ENCODE results near the gene GALR1.
"Not testable (repeated sequence)": the region's sequence is repeated elsewhere in the genome, so short reads cannot be mapped to it uniquely, and the experiment has no call there.

GALR1 gene

GRCh38 chr18:77223221-77223639 is 26.4 kb upstream of the GALR1 start:
- DNase-seq (ENCODE audit: low spot score in 2 of 2), result no peak
- no peak overlapping the region for H3K27ac Mint-ChIP-seq
- no peaks in the 10 kb centered on the region for H3K36me3 Mint-ChIP-seq
- ATAC-seq (ENCODE audit: low read depth), result no peak
- peaks cover 8% of the 10 kb centered on the region for H3K27me3 Mint-ChIP-seq
- peaks cover 2% of the 10 kb centered on the region for H3K9me3 Mint-ChIP-seq
- no peak overlapping the region for H3K4me3 Mint-ChIP-seq
- H3K4me1 Mint-ChIP-seq, result no peaks in the 10 kb centered on the region

GRCh38 chr18:77223653-77224052 is 26.0 kb upstream of the GALR1 start:
- no peak overlapping the region for H3K27ac Mint-ChIP-seq
- DNase-seq (ENCODE audit: low spot score in 2 of 2), result no peak
- H3K4me3 Mint-ChIP-seq, result no peak overlapping the region
- H3K27me3 Mint-ChIP-seq, result peaks cover 8% of the 10 kb centered on the region
- no peaks in the 10 kb centered on the region for H3K36me3 Mint-ChIP-seq
- no peak for ATAC-seq (ENCODE audit: low read depth)
- H3K4me1 Mint-ChIP-seq, result no peaks in the 10 kb centered on the region
- H3K9me3 Mint-ChIP-seq, result peaks cover 2% of the 10 kb centered on the region

- ATAC-seq (ENCODE audit: low read depth) (no peak), DNase-seq (ENCODE audit: low spot score in 2 of 2) (no peak)
- Mint-ChIP-seq H3K4me1 (no peaks in the 10 kb centered on the region), H3K27ac (no peak overlapping the region), H3K9me3 (peaks cover 3% of the 10 kb centered on the region), H3K27me3 (peaks cover 20% of the 10 kb centered on the region), H3K4me3 (no peak overlapping the region), H3K36me3 (no peaks in the 10 kb centered on the region)
Measured at GRCh38 chr18:77230645-77231044, 19.0 kb upstream of the GALR1 start.

GRCh38 chr18:77234504-77235365 is 14.9 kb upstream of the GALR1 start:
- no peak overlapping the region for H3K27ac Mint-ChIP-seq
- H3K36me3 Mint-ChIP-seq, result peaks cover 5% of the 10 kb centered on the region
- DNase-seq (ENCODE audit: low spot score in 2 of 2) (no peak), ATAC-seq (ENCODE audit: low read depth) (no peak)
- no peak overlapping the region for H3K4me3 Mint-ChIP-seq
- H3K27me3 Mint-ChIP-seq, result peaks cover 19% of the 10 kb centered on the region
- H3K9me3 Mint-ChIP-seq, result peaks cover 12% of the 10 kb centered on the region
- H3K4me1 Mint-ChIP-seq, result no peaks in the 10 kb centered on the region

- DNase-seq (ENCODE audit: low spot score in 2 of 2); H3K27ac Mint-ChIP-seq; ATAC-seq (ENCODE audit: low read depth); H3K4me1 Mint-ChIP-seq; H3K4me3 Mint-ChIP-seq; H3K36me3 Mint-ChIP-seq: not testable (repeated sequence)
- peaks cover 12% of the 10 kb centered on the region for H3K27me3 Mint-ChIP-seq
- peaks cover 11% of the 10 kb centered on the region for H3K9me3 Mint-ChIP-seq
Measured at GRCh38 chr18:77239285-77239684, 10.4 kb upstream of the GALR1 start.

GRCh38 chr18:77248873-77249568 is 627 bp upstream of the GALR1 start:
- H3K9me3 Mint-ChIP-seq, result peaks cover 4% of the 10 kb centered on the region
- H3K36me3 Mint-ChIP-seq, result no peaks in the 10 kb centered on the region
- ATAC-seq (ENCODE audit: low read depth) (no peak), DNase-seq (ENCODE audit: low spot score in 2 of 2) (no peak)
- peak overlapping the region; percentile 28 for H3K4me3 Mint-ChIP-seq
- peaks cover 30% of the 10 kb centered on the region for H3K27me3 Mint-ChIP-seq
- H3K4me1 Mint-ChIP-seq, result peaks cover 6% of the 10 kb centered on the region
- no peak overlapping the region for H3K27ac Mint-ChIP-seq

- Mint-ChIP-seq H3K9me3 (peaks cover 4% of the 10 kb centered on the region), H3K36me3 (no peaks in the 10 kb centered on the region), H3K4me3 (peak overlapping the region; percentile 2), H3K27me3 (peaks cover 31% of the 10 kb centered on the region), H3K27ac (no peak overlapping the region), H3K4me1 (peaks cover 6% of the 10 kb centered on the region)
- DNase-seq (ENCODE audit: low spot score in 2 of 2) (no peak), ATAC-seq (ENCODE audit: low read depth) (no peak)
Measured at GRCh38 chr18:77250501-77250925, 865 bp downstream of the GALR1 start.

GRCh38 chr18:77250926-77251729 is 1.5 kb downstream of the GALR1 start:
- peaks cover 6% of the 10 kb centered on the region for H3K4me1 Mint-ChIP-seq
- H3K9me3 Mint-ChIP-seq, result peaks cover 4% of the 10 kb centered on the region
- no peaks in the 10 kb centered on the region for H3K36me3 Mint-ChIP-seq
- DNase-seq (ENCODE audit: low spot score in 2 of 2), result no peak
- H3K27ac Mint-ChIP-seq, result no peak overlapping the region
- no peak for ATAC-seq (ENCODE audit: low read depth)
- peak overlapping the region; percentile 2 for H3K4me3 Mint-ChIP-seq
- peaks cover 30% of the 10 kb centered on the region for H3K27me3 Mint-ChIP-seq

GRCh38 chr18:77251730-77252050 is 2.0 kb downstream of the GALR1 start:
- peaks cover 32% of the 10 kb centered on the region for H3K27me3 Mint-ChIP-seq
- peaks cover 6% of the 10 kb centered on the region for H3K4me1 Mint-ChIP-seq
- no peak for ATAC-seq (ENCODE audit: low read depth)
- H3K9me3 Mint-ChIP-seq, result peaks cover 4% of the 10 kb centered on the region
- H3K36me3 Mint-ChIP-seq, result no peaks in the 10 kb centered on the region
- H3K4me3 Mint-ChIP-seq, result no peak overlapping the region
- no peak overlapping the region for H3K27ac Mint-ChIP-seq
- no peak for DNase-seq (ENCODE audit: low spot score in 2 of 2)

- no peak for ATAC-seq (ENCODE audit: low read depth)
- DNase-seq (ENCODE audit: low spot score in 2 of 2), result no peak
- Mint-ChIP-seq H3K4me3 (no peak overlapping the region), H3K27ac (no peak overlapping the region), H3K27me3 (peaks cover 20% of the 10 kb centered on the region), H3K4me1 (peaks cover 3% of the 10 kb centered on the region), H3K36me3 (no peaks in the 10 kb centered on the region), H3K9me3 (peaks cover 8% of the 10 kb centered on the region)
Measured at GRCh38 chr18:77254711-77255405, 5.2 kb downstream of the GALR1 start.

GRCh38 chr18:77255426-77256105 is 5.9 kb downstream of the GALR1 start:
- H3K36me3 Mint-ChIP-seq, result no peaks in the 10 kb centered on the region
- H3K27me3 Mint-ChIP-seq, result peaks cover 20% of the 10 kb centered on the region
- H3K4me3 Mint-ChIP-seq, result no peak overlapping the region

GRCh38 chr18:77262643-77263465 is 13.2 kb downstream of the GALR1 start:
- H3K27ac Mint-ChIP-seq, result no peak overlapping the region
- peaks cover 15% of the 10 kb centered on the region for H3K27me3 Mint-ChIP-seq
- no peaks in the 10 kb centered on the region for H3K36me3 Mint-ChIP-seq

More at GRCh38 chr18:77255426-77256105, 5.9 kb downstream of the GALR1 start:
- Mint-ChIP-seq H3K4me1 (peaks cover 3% of the 10 kb centered on the region), H3K27ac (no peak overlapping the region), H3K9me3 (peaks cover 8% of the 10 kb centered on the region)
- ATAC-seq (ENCODE audit: low read depth), result no peak
- no peak for DNase-seq (ENCODE audit: low spot score in 2 of 2)

GRCh38 chr18:77263466-77263763 is 13.8 kb downstream of the GALR1 start:
- no peak for ATAC-seq (ENCODE audit: low read depth)
- Mint-ChIP-seq H3K9me3 (peaks cover 16% of the 10 kb centered on the region), H3K27ac (no peak overlapping the region)

More at GRCh38 chr18:77262643-77263465, 13.2 kb downstream of the GALR1 start:
- ATAC-seq (ENCODE audit: low read depth), result no peak
- Mint-ChIP-seq H3K4me3 (no peak overlapping the region), H3K4me1 (no peaks in the 10 kb centered on the region), H3K9me3 (peaks cover 17% of the 10 kb centered on the region)
- no peak for DNase-seq (ENCODE audit: low spot score in 2 of 2)

More at GRCh38 chr18:77263466-77263763, 13.8 kb downstream of the GALR1 start:
- Mint-ChIP-seq H3K4me3 (no peak overlapping the region), H3K36me3 (no peaks in the 10 kb centered on the region), H3K4me1 (no peaks in the 10 kb centered on the region), H3K27me3 (peaks cover 13% of the 10 kb centered on the region)
- DNase-seq (ENCODE audit: low spot score in 2 of 2), result no peak
